Caco-2 (cell line): ENCODE data around the gene MARCKS. TPM values are rescaled to one million over a fixed set of nuclear protein-coding genes. Genes with fewer than 3 reads are reported as not detected.

Source experiments
- BruUV-seq: library from RNA; stranded (reverse); fragments of 400-500 nt; replicated peaks from 2 replicates; lab custom pipeline; 2021; lab: Mats Ljungman, UMichigan
- CTCF ChIA-PET: fragments of 300-600 bp; sonication (Branson Sonifier 250); formaldehyde crosslinking; loops from one replicate; lab custom pipeline; 2022; ENCODE audit warnings: antibody characterized with exemption; lab: Charles Lee
- POLR2A ChIA-PET: fragments of 300-600 bp; sonication (Branson Sonifier 250); formaldehyde crosslinking; loops from one replicate; lab custom pipeline; 2022; ENCODE audit warnings: antibody characterized with exemption; lab: Charles Lee
- DNase-seq, 2 experiments: peaks; one replicate each; pipeline versions ENCODE4 v3.0.0 to v3.0.0-alpha.2; 2020 to 2022
- H3K27me3 ChIP-seq: replicated peaks from 2 replicates; pipeline ENCODE4 v1.6.0; 2011; ENCODE audit warnings: low read length; ENCODE audit not compliant: control insufficient read depth, insufficient read depth
- H3K36me3 ChIP-seq: 2 replicates; pipeline ENCODE4 v1.5.1; 2011; ENCODE audit warnings: low read length; ENCODE audit not compliant: control insufficient read depth, insufficient read depth
- H3K4me1 ChIP-seq: fragments of 250-450 bp; sonication (Bioruptor Pico); 2 replicates; pipeline ENCODE4 v1.5.1; 2020; ENCODE audit warnings: mild to moderate bottlenecking
- H3K4me3 ChIP-seq: 2 replicates; pipeline ENCODE4 v1.5.1; 2011; ENCODE audit warnings: low read depth, mild to moderate bottlenecking, control low read depth, low read length
- H3K9me3 ChIP-seq: fragments of 250-450 bp; sonication (Bioruptor Pico); 2 replicates; pipeline ENCODE4 v1.5.1; 2020; ENCODE audit warnings: mild to moderate bottlenecking, moderate library complexity
- H3K27ac Mint-ChIP-seq: one replicate; pipeline ENCODE4 v1.8.0; 2022; ENCODE audit warnings: mixed read lengths; ENCODE audit not compliant: unreplicated experiment
- H3K27me3 Mint-ChIP-seq: one replicate; pipeline ENCODE4 v1.8.0; 2022; ENCODE audit warnings: mixed read lengths; ENCODE audit not compliant: insufficient read depth, unreplicated experiment
- H3K36me3 Mint-ChIP-seq: one replicate; pipeline ENCODE4 v1.8.0; 2022; ENCODE audit warnings: mild to moderate bottlenecking, mixed read lengths; ENCODE audit not compliant: insufficient read depth, unreplicated experiment
- H3K4me1 Mint-ChIP-seq: one replicate; pipeline ENCODE4 v1.8.0; 2022; ENCODE audit warnings: low read depth, mixed read lengths; ENCODE audit not compliant: unreplicated experiment
- H3K4me3 Mint-ChIP-seq: one replicate; pipeline ENCODE4 v1.8.0; 2022; ENCODE audit warnings: mild to moderate bottlenecking, moderate library complexity, mixed read lengths; ENCODE audit not compliant: unreplicated experiment
- H3K9me3 Mint-ChIP-seq: one replicate; pipeline ENCODE4 v1.8.0; 2022; ENCODE audit warnings: mixed read lengths; ENCODE audit not compliant: unreplicated experiment
- intact Hi-C: fragments of 100-400 bp; cut with micrococcal nuclease; formaldehyde crosslinking; loops from one replicate; pipeline ENCODE4 v1.10.0; 2022; ENCODE audit not compliant: unreplicated experiment
- total RNA-seq: library from RNA; stranded (reverse); gene quantifications from 2 replicates; pipeline ENCODE4 v1.2.3, GENCODE V29; 2022
- TF ChIP-seq, protein P1 (sequence below), 2 experiments: fragments of 200-600 bp in 1 of 2; IDR thresholded peaks; 1 replicate in 1 of 2; 2 replicates in 1 of 2; pipeline versions ENCODE4 v1.5.1 to v1.8.0; 2011 to 2022; ENCODE audit warnings: antibody characterized with exemption in 1 of 2, control low read depth in 1 of 2, inconsistent platforms in 1 of 2, low read depth in 1 of 2, low read length in 1 of 2, mild to moderate bottlenecking in 1 of 2, moderate library complexity in 1 of 2; ENCODE audit not compliant: insufficient read depth in 1 of 2, severe bottlenecking in 1 of 2, unreplicated experiment in 1 of 2

The MARCKS gene
- total RNA-seq, 1 experiment from 2014 or later: 153 TPM

GRCh38 chr6:113848280-113848679 lies 8.9 kb upstream of the MARCKS start:
- no peaks in the 10 kb centered on the region for H3K27me3 Mint-ChIP-seq
- DNase-seq: no peak
- ChIA-PET CTCF (no interaction called here), POLR2A (no interaction called here)
- H3K27me3 ChIP-seq: no peaks in the 10 kb centered on the region
- no peaks in the 10 kb centered on the region for H3K9me3 ChIP-seq
- H3K4me3 Mint-ChIP-seq: no peak overlapping the region
- peaks cover 9% of the 10 kb centered on the region for H3K36me3 Mint-ChIP-seq
- H3K4me1 Mint-ChIP-seq: peaks cover 49% of the 10 kb centered on the region
- BruUV-seq: no TSS peak
- peaks cover 59% of the 10 kb centered on the region for H3K4me1 ChIP-seq
- peak overlapping the region; percentile 6 for H3K27ac Mint-ChIP-seq
- no peak overlapping the region for H3K4me3 ChIP-seq
- H3K9me3 Mint-ChIP-seq: no peaks in the 10 kb centered on the region
- TF ChIP-seq, protein P1, sequence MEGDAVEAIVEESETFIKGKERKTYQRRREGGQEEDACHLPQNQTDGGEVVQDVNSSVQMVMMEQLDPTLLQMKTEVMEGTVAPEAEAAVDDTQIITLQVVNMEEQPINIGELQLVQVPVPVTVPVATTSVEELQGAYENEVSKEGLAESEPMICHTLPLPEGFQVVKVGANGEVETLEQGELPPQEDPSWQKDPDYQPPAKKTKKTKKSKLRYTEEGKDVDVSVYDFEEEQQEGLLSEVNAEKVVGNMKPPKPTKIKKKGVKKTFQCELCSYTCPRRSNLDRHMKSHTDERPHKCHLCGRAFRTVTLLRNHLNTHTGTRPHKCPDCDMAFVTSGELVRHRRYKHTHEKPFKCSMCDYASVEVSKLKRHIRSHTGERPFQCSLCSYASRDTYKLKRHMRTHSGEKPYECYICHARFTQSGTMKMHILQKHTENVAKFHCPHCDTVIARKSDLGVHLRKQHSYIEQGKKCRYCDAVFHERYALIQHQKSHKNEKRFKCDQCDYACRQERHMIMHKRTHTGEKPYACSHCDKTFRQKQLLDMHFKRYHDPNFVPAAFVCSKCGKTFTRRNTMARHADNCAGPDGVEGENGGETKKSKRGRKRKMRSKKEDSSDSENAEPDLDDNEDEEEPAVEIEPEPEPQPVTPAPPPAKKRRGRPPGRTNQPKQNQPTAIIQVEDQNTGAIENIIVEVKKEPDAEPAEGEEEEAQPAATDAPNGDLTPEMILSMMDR (IDR thresholded peaks at IDR 0.05; ENCODE audit: insufficient read depth in 1 of 2, low read depth in 1 of 2, low read length in 1 of 2, severe bottlenecking in 1 of 2, unreplicated experiment in 1 of 2): no peak
- intact Hi-C loops: no loop called here
- no peaks in the 10 kb centered on the region for H3K36me3 ChIP-seq

GRCh38 chr6:113848811-113849210 lies 8.3 kb upstream of the MARCKS start:
- no peaks in the 10 kb centered on the region for H3K27me3 ChIP-seq
- peaks cover 59% of the 10 kb centered on the region for H3K4me1 ChIP-seq
- ChIA-PET POLR2A (no interaction called here), CTCF (no interaction called here)
- peaks cover 52% of the 10 kb centered on the region for H3K4me1 Mint-ChIP-seq
- H3K9me3 Mint-ChIP-seq: no peaks in the 10 kb centered on the region
- no peak overlapping the region for H3K4me3 Mint-ChIP-seq
- peaks cover 9% of the 10 kb centered on the region for H3K36me3 Mint-ChIP-seq
- no peaks in the 10 kb centered on the region for H3K36me3 ChIP-seq
- BruUV-seq: no TSS peak
- H3K4me3 ChIP-seq: no peak overlapping the region
- H3K27ac Mint-ChIP-seq: peak overlapping the region; percentile 6
- no peaks in the 10 kb centered on the region for H3K9me3 ChIP-seq
- intact Hi-C loops: no loop called here
- DNase-seq: no peak
- no peaks in the 10 kb centered on the region for H3K27me3 Mint-ChIP-seq
- TF ChIP-seq, protein P1 (IDR thresholded peaks at IDR 0.05; ENCODE audit: insufficient read depth in 1 of 2, low read depth in 1 of 2, low read length in 1 of 2, severe bottlenecking in 1 of 2, unreplicated experiment in 1 of 2): no peak

- POLR2A ChIA-PET: no interaction called here
- CTCF ChIA-PET: no interaction called here
These were observed 3.9 kb upstream of the MARCKS start for GRCh38 chr6:113853252-113853651.

More at GRCh38 chr6:113853252-113853651, 3.9 kb upstream of the MARCKS start:
- H3K4me1 Mint-ChIP-seq: peaks cover 25% of the 10 kb centered on the region
- no peaks in the 10 kb centered on the region for H3K9me3 Mint-ChIP-seq
- H3K27me3 Mint-ChIP-seq: no peaks in the 10 kb centered on the region
- intact Hi-C loops: no loop called here
- no peak overlapping the region for H3K4me3 ChIP-seq
- DNase-seq: no peak
- TF ChIP-seq, protein P1 (IDR thresholded peaks at IDR 0.05; ENCODE audit: insufficient read depth in 1 of 2, low read depth in 1 of 2, low read length in 1 of 2, severe bottlenecking in 1 of 2, unreplicated experiment in 1 of 2): no peak
- H3K36me3 ChIP-seq: no peaks in the 10 kb centered on the region
- no peaks in the 10 kb centered on the region for H3K27me3 ChIP-seq
- H3K27ac Mint-ChIP-seq: peak overlapping the region; percentile 14
- peaks cover 7% of the 10 kb centered on the region for H3K36me3 Mint-ChIP-seq
- H3K9me3 ChIP-seq: no peaks in the 10 kb centered on the region
- H3K4me1 ChIP-seq: peaks cover 31% of the 10 kb centered on the region
- no TSS peak for BruUV-seq
- no peak overlapping the region for H3K4me3 Mint-ChIP-seq
